Peyer's patch (tissue), 4 donors: Measurements from ENCODE around the gene AKAP13.

Source experiments
- CTCF ChIP-seq, 6 experiments: fragments of 450-650 bp in 4 of 6; fragments of 200-600 bp in 2 of 6; sonication (generic) in 1 of 6; IDR thresholded peaks; one replicate each; pipeline ENCODE4 v1.5.1; 2017 to 2019; ENCODE audit warnings: antibody characterized with exemption in 6 of 6, mild to moderate bottlenecking in 3 of 6, moderate library complexity in 1 of 6
- POLR2A ChIP-seq, 2 donors: fragments of 450-650 bp; IDR thresholded peaks; one replicate each; pipeline ENCODE4 v1.5.1; 2017; ENCODE audit warnings: antibody characterized with exemption in 2 of 2, mild to moderate bottlenecking in 2 of 2, moderate library complexity in 2 of 2

GRCh38 chr15:85646538-85647091 is 266.2 kb downstream of the AKAP13 start:
- TF ChIP-seq CTCF (IDR thresholded peaks at IDR 0.05) (no peak), POLR2A (IDR thresholded peaks at IDR 0.05) (no peak)
